ENCODE results near the gene SPOCK1.

DNA sequence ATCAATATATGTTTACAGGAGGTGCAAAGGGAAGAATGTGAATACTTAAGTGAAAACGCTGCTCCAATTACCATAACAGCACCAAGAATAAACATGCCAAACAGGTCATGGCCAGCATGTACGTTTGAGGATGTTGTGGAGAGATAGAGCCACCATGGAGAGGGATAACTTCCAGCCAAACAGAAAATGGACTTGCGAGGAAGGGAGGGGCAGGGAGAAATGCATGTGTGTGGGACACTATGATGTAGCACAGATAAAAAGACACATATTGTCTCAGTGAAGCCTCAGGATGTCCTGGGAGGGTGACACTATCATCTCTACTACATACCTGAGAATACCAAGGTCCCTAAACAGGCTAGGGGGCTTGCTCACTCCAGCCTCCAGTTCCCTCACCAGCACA is 488.9 kb downstream of the SPOCK1 start:
- TF ChIP-seq, protein P1, sequence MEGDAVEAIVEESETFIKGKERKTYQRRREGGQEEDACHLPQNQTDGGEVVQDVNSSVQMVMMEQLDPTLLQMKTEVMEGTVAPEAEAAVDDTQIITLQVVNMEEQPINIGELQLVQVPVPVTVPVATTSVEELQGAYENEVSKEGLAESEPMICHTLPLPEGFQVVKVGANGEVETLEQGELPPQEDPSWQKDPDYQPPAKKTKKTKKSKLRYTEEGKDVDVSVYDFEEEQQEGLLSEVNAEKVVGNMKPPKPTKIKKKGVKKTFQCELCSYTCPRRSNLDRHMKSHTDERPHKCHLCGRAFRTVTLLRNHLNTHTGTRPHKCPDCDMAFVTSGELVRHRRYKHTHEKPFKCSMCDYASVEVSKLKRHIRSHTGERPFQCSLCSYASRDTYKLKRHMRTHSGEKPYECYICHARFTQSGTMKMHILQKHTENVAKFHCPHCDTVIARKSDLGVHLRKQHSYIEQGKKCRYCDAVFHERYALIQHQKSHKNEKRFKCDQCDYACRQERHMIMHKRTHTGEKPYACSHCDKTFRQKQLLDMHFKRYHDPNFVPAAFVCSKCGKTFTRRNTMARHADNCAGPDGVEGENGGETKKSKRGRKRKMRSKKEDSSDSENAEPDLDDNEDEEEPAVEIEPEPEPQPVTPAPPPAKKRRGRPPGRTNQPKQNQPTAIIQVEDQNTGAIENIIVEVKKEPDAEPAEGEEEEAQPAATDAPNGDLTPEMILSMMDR (IDR thresholded peaks at IDR 0.05): no peak
- no peak for TF ChIP-seq POLR2A (IDR thresholded peaks at IDR 0.05)
